ENCODE data around the gene POU6F1.

GRCh38 chr12:51214895-51215294 lies 3.0 kb downstream of the POU6F1 start:
- TF ChIP-seq, protein P1, sequence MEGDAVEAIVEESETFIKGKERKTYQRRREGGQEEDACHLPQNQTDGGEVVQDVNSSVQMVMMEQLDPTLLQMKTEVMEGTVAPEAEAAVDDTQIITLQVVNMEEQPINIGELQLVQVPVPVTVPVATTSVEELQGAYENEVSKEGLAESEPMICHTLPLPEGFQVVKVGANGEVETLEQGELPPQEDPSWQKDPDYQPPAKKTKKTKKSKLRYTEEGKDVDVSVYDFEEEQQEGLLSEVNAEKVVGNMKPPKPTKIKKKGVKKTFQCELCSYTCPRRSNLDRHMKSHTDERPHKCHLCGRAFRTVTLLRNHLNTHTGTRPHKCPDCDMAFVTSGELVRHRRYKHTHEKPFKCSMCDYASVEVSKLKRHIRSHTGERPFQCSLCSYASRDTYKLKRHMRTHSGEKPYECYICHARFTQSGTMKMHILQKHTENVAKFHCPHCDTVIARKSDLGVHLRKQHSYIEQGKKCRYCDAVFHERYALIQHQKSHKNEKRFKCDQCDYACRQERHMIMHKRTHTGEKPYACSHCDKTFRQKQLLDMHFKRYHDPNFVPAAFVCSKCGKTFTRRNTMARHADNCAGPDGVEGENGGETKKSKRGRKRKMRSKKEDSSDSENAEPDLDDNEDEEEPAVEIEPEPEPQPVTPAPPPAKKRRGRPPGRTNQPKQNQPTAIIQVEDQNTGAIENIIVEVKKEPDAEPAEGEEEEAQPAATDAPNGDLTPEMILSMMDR (IDR thresholded peaks at IDR 0.05): no peak
- no peak for TF ChIP-seq POLR2A (IDR thresholded peaks at IDR 0.05)
